Neural crest cell (in vitro differentiated cells): ENCODE measurements around the gene TENM3. TPM values are rescaled to one million over a fixed set of nuclear protein-coding genes. Genes with fewer than 3 reads are reported as not detected.

ENCODE experiments used
- DNase-seq: peaks from one replicate; pipeline ENCODE4 v3.0.0; 2021; ENCODE audit warnings: low read depth, mixed read lengths, low spot score
- H3K27ac Mint-ChIP-seq: one replicate; pipeline ENCODE4 v1.8.0; 2021; ENCODE audit warnings: mild to moderate bottlenecking, mixed read lengths; ENCODE audit not compliant: unreplicated experiment
- H3K27me3 Mint-ChIP-seq: 2 replicates; pipeline ENCODE4 v1.8.0; 2021; ENCODE audit warnings: low read depth, mild to moderate bottlenecking, mixed read lengths
- H3K36me3 Mint-ChIP-seq: 2 replicates; pipeline ENCODE4 v1.8.0; 2021; ENCODE audit warnings: low read depth, mild to moderate bottlenecking, mixed read lengths
- H3K4me1 Mint-ChIP-seq: 2 replicates; pipeline ENCODE4 v1.8.0; 2021; ENCODE audit warnings: mixed read lengths
- H3K4me3 Mint-ChIP-seq: one replicate; pipeline ENCODE4 v1.8.0; 2021; ENCODE audit warnings: mild to moderate bottlenecking, mixed read lengths
- H3K9me3 Mint-ChIP-seq: 2 replicates; pipeline ENCODE4 v1.8.0; 2021; ENCODE audit warnings: mixed read lengths
- CTCF ChIP-seq: fragments of 200-600 bp; sonication (generic); conservative IDR thresholded peaks from 2 replicates; pipeline ENCODE4 v1.5.0; 2021; ENCODE audit warnings: antibody characterized with exemption, mild to moderate bottlenecking
- total RNA-seq: library from RNA; stranded (reverse); gene quantifications from 2 replicates; pipeline ENCODE4 v1.2.1, GENCODE V29; 2021

Gene TENM3
- total RNA-seq, 1 donor from 2014 or later, result 43.9 TPM

GRCh38 chr4:182491719-182492118, 248.5 kb downstream of the TENM3 start:
- no peak for DNase-seq
- Mint-ChIP-seq H3K36me3 (no peaks in the 10 kb centered on the region), H3K27ac (no peak overlapping the region), H3K27me3 (no peaks in the 10 kb centered on the region), H3K9me3 (peaks cover 4% of the 10 kb centered on the region), H3K4me1 (peaks cover 19% of the 10 kb centered on the region), H3K4me3 (no peak overlapping the region)
- TF ChIP-seq CTCF, result no peak

GRCh38 chr4:182492423-182492822, 249.2 kb downstream of the TENM3 start:
- Mint-ChIP-seq H3K4me3 (no peak overlapping the region), H3K9me3 (no peaks in the 10 kb centered on the region), H3K27ac (no peak overlapping the region), H3K27me3 (no peaks in the 10 kb centered on the region), H3K4me1 (peaks cover 19% of the 10 kb centered on the region), H3K36me3 (no peaks in the 10 kb centered on the region)
- no peak for DNase-seq
- TF ChIP-seq CTCF, result no peak

GRCh38 chr4:182493377-182493776, 250.2 kb downstream of the TENM3 start:
- no peak for TF ChIP-seq CTCF
- H3K4me1 Mint-ChIP-seq, result peaks cover 11% of the 10 kb centered on the region

GRCh38 chr4:182494103-182494502, 250.9 kb downstream of the TENM3 start:
- H3K4me1 Mint-ChIP-seq, result peaks cover 8% of the 10 kb centered on the region
- no peaks in the 10 kb centered on the region for H3K27me3 Mint-ChIP-seq
- H3K36me3 Mint-ChIP-seq, result no peaks in the 10 kb centered on the region
- H3K9me3 Mint-ChIP-seq, result no peaks in the 10 kb centered on the region
- TF ChIP-seq CTCF, result no peak
- H3K4me3 Mint-ChIP-seq, result no peak overlapping the region
- no peak overlapping the region for H3K27ac Mint-ChIP-seq
- DNase-seq, result no peak

More at GRCh38 chr4:182493377-182493776, 250.2 kb downstream of the TENM3 start:
- no peak for DNase-seq
- Mint-ChIP-seq H3K27me3 (no peaks in the 10 kb centered on the region), H3K4me3 (no peak overlapping the region), H3K27ac (no peak overlapping the region), H3K9me3 (no peaks in the 10 kb centered on the region), H3K36me3 (no peaks in the 10 kb centered on the region)

GRCh38 chr4:182495031-182495430, 251.8 kb downstream of the TENM3 start:
- Mint-ChIP-seq H3K36me3 (no peaks in the 10 kb centered on the region), H3K4me3 (no peak overlapping the region), H3K4me1 (peaks cover 8% of the 10 kb centered on the region), H3K27me3 (no peaks in the 10 kb centered on the region), H3K9me3 (no peaks in the 10 kb centered on the region), H3K27ac (no peak overlapping the region)
- DNase-seq, result no peak
- no peak for TF ChIP-seq CTCF
